HepG2 (cell line): ENCODE data around the gene TRIM72. TPM values are rescaled to one million over a fixed set of nuclear protein-coding genes. Genes with fewer than 3 reads are reported as not detected.
A peak's percentile ranks its signal among the peaks of the same experiment; 100 is the strongest.

ENCODE experiments used
- ADNP ChIP-seq: sonication (generic); formaldehyde crosslinking; IDR thresholded peaks from 2 replicates; pipeline ENCODE4 v1.4.0; 2020; ENCODE audit warnings: missing genetic modification reagents
- IKZF1 ChIP-seq: fragments of 450-650 bp; IDR thresholded peaks from 2 replicates; pipeline ENCODE4 v1.7.1; 2016
- SIN3B ChIP-seq: fragments of 150-350 bp; IDR thresholded peaks from 2 replicates; pipeline ENCODE4 v1.6.1; 2014; ENCODE audit warnings: low read length
- ZFP62 ChIP-seq: sonication (generic); formaldehyde crosslinking; IDR thresholded peaks from 2 replicates; pipeline ENCODE4 v1.4.0; 2020; ENCODE audit warnings: missing genetic modification reagents
- ZNF264 ChIP-seq: sonication (generic); formaldehyde crosslinking; IDR thresholded peaks from 2 replicates; pipeline ENCODE4 v1.4.0; 2020; ENCODE audit warnings: missing genetic modification reagents
- ZNF274 ChIP-seq: sonication (generic); formaldehyde crosslinking; IDR thresholded peaks from 2 replicates; pipeline ENCODE4 v1.5.1; 2020; ENCODE audit warnings: mild to moderate bottlenecking, missing genetic modification reagents
- ZNF317 ChIP-seq: sonication (generic); formaldehyde crosslinking; IDR thresholded peaks from 2 replicates; pipeline ENCODE4 v1.5.0; 2020; ENCODE audit warnings: mild to moderate bottlenecking, missing genetic modification reagents
- ZNF335 ChIP-seq: sonication (generic); formaldehyde crosslinking; IDR thresholded peaks from 2 replicates; pipeline ENCODE4 v1.4.0; 2020; ENCODE audit warnings: missing genetic modification reagents
- ZNF777 ChIP-seq: sonication (generic); formaldehyde crosslinking; IDR thresholded peaks from 2 replicates; pipeline ENCODE4 v1.4.0; 2020; ENCODE audit warnings: missing genetic modification reagents
- ZSCAN20 ChIP-seq: sonication (generic); formaldehyde crosslinking; IDR thresholded peaks from 2 replicates; pipeline ENCODE4 v1.4.0; 2020; ENCODE audit warnings: missing genetic modification reagents, mild to moderate bottlenecking, borderline replicate concordance
- polyA plus RNA-seq, 8 experiments: library from polyadenylated mRNA; depleted of rRNA in 3 of 8; stranded (reverse) in 7 of 8; unstranded in 1 of 8; fragments of >200 nt; fragmentation: Illumina TruSeq in 4 of 8; extraction: Trizol in 4 of 8; gene quantifications; 2 replicates each; pipeline versions ENCODE4 v1.2.1 to v1.2.3, GENCODE V29; 2011 to 2016; ENCODE audit warnings: low read depth in 4 of 8, missing spikeins in 1 of 8, mixed read lengths in 1 of 8; ENCODE audit not compliant: insufficient read depth in 1 of 8
- total RNA-seq, 5 experiments: library from RNA; depleted of rRNA; stranded (reverse); fragments of >200 nt; fragmentation: Illumina TruSeq; extraction: Trizol; gene quantifications; 2 replicates each; pipeline ENCODE4 v1.2.3, GENCODE V29; 2016; ENCODE audit warnings: low read depth in 1 of 5
- TF ChIP-seq, protein P1 (sequence below): sonication (generic); formaldehyde crosslinking; IDR thresholded peaks from 2 replicates; pipeline ENCODE4 v1.5.0; 2020; ENCODE audit warnings: mild to moderate bottlenecking, missing genetic modification reagents, borderline replicate concordance
- TF ChIP-seq, protein P2 (sequence below): IDR thresholded peaks from 2 replicates; pipeline ENCODE4 v1.6.1; 2012; ENCODE audit warnings: low read length, improper control_type of control experiment
- TF ChIP-seq, protein P3 (sequence below): sonication (generic); formaldehyde crosslinking; IDR thresholded peaks from 2 replicates; pipeline ENCODE4 v1.8.1; 2023; ENCODE audit warnings: mild to moderate bottlenecking, missing genetic modification reagents
- TF ChIP-seq, protein P4 (sequence below): sonication (generic); formaldehyde crosslinking; IDR thresholded peaks from 2 replicates; pipeline ENCODE4 v1.4.0; 2020; ENCODE audit warnings: missing genetic modification reagents

The TRIM72 gene
- total and polyA plus RNA-seq, 2 of the 13 experiments (the other 11 are each of a cell fraction or from before 2014, with no cell fraction given) = not detected

DNA sequence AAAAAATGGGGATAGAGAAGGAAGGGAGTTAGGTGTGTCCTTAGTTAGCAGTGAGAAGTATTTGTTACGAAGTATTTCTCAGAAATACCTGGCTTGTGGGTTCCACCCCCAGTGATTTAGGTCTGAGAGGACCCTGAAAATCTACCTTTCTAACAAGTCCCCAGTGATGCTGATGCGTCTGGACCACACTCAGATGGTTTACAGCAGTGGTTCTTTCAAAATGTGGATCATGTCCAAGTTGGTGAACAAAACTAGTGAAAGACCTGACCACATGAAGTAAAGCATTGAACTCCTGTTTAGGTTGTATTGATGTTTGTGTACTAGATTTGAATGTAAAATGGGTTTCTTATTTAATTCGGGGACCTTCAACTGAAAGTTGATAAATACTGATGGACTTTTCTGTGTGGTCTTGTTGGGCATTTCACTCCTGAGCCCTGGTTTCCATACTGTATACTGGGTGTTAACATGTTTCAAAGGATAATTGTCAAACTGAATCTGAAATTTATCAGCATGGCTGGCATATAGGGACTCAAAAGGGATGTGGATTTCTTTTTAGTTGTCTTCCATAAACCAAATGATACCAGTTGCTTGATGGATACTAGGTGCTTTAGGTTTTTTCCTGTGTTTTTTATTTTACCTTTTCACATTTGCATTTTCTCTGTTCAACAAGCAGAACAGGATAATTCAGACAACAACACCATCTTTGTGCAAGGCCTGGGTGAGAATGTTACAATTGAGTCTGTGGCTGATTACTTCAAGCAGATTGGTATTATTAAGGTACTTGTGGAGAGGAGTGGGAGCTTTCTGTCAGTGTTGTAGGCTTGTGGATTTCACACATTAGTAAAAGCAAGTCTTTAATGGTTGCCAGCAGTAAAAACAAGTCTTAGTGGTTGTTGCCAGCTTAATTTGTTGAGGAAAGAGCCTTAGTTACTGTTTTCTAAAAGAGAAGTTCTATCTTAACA is 25.2 kb upstream of the TRIM72 start (continued):
- TF ChIP-seq, protein P1, sequence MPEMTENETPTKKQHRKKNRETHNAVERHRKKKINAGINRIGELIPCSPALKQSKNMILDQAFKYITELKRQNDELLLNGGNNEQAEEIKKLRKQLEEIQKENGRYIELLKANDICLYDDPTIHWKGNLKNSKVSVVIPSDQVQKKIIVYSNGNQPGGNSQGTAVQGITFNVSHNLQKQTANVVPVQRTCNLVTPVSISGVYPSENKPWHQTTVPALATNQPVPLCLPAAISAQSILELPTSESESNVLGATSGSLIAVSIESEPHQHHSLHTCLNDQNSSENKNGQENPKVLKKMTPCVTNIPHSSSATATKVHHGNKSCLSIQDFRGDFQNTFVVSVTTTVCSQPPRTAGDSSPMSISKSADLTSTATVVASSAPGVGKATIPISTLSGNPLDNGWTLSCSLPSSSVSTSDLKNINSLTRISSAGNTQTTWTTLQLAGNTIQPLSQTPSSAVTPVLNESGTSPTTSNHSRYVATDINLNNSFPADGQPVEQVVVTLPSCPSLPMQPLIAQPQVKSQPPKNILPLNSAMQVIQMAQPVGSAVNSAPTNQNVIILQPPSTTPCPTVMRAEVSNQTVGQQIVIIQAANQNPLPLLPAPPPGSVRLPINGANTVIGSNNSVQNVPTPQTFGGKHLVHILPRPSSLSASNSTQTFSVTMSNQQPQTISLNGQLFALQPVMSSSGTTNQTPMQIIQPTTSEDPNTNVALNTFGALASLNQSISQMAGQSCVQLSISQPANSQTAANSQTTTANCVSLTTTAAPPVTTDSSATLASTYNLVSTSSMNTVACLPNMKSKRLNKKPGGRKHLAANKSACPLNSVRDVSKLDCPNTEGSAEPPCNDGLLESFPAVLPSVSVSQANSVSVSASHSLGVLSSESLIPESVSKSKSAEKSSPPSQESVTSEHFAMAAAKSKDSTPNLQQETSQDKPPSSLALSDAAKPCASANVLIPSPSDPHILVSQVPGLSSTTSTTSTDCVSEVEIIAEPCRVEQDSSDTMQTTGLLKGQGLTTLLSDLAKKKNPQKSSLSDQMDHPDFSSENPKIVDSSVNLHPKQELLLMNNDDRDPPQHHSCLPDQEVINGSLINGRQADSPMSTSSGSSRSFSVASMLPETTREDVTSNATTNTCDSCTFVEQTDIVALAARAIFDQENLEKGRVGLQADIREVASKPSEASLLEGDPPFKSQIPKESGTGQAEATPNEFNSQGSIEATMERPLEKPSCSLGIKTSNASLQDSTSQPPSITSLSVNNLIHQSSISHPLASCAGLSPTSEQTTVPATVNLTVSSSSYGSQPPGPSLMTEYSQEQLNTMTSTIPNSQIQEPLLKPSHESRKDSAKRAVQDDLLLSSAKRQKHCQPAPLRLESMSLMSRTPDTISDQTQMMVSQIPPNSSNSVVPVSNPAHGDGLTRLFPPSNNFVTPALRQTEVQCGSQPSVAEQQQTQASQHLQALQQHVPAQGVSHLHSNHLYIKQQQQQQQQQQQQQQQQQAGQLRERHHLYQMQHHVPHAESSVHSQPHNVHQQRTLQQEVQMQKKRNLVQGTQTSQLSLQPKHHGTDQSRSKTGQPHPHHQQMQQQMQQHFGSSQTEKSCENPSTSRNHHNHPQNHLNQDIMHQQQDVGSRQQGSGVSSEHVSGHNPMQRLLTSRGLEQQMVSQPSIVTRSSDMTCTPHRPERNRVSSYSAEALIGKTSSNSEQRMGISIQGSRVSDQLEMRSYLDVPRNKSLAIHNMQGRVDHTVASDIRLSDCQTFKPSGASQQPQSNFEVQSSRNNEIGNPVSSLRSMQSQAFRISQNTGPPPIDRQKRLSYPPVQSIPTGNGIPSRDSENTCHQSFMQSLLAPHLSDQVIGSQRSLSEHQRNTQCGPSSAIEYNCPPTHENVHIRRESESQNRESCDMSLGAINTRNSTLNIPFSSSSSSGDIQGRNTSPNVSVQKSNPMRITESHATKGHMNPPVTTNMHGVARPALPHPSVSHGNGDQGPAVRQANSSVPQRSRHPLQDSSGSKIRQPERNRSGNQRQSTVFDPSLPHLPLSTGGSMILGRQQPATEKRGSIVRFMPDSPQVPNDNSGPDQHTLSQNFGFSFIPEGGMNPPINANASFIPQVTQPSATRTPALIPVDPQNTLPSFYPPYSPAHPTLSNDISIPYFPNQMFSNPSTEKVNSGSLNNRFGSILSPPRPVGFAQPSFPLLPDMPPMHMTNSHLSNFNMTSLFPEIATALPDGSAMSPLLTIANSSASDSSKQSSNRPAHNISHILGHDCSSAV (CRISPR knock-in tag) = no peak
- TF ChIP-seq ADNP (no peak), SIN3B (no peak), ZSCAN20 (CRISPR knock-in tag) (no peak), ZNF777 (CRISPR knock-in tag) (no peak), ZNF264 (CRISPR knock-in tag) (no peak), ZNF274 (CRISPR knock-in tag) (no peak), ZNF317 (CRISPR knock-in tag) (0 out of 2 replicates have a peak, but pooled peaks have one; percentile 16), ZNF335 (CRISPR knock-in tag) (no peak), ZFP62 (CRISPR knock-in tag) (no peak), IKZF1 (no peak)
- TF ChIP-seq, protein P2, sequence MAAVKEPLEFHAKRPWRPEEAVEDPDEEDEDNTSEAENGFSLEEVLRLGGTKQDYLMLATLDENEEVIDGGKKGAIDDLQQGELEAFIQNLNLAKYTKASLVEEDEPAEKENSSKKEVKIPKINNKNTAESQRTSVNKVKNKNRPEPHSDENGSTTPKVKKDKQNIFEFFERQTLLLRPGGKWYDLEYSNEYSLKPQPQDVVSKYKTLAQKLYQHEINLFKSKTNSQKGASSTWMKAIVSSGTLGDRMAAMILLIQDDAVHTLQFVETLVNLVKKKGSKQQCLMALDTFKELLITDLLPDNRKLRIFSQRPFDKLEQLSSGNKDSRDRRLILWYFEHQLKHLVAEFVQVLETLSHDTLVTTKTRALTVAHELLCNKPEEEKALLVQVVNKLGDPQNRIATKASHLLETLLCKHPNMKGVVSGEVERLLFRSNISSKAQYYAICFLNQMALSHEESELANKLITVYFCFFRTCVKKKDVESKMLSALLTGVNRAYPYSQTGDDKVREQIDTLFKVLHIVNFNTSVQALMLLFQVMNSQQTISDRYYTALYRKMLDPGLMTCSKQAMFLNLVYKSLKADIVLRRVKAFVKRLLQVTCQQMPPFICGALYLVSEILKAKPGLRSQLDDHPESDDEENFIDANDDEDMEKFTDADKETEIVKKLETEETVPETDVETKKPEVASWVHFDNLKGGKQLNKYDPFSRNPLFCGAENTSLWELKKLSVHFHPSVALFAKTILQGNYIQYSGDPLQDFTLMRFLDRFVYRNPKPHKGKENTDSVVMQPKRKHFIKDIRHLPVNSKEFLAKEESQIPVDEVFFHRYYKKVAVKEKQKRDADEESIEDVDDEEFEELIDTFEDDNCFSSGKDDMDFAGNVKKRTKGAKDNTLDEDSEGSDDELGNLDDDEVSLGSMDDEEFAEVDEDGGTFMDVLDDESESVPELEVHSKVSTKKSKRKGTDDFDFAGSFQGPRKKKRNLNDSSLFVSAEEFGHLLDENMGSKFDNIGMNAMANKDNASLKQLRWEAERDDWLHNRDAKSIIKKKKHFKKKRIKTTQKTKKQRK = no peak
- TF ChIP-seq, protein P3, sequence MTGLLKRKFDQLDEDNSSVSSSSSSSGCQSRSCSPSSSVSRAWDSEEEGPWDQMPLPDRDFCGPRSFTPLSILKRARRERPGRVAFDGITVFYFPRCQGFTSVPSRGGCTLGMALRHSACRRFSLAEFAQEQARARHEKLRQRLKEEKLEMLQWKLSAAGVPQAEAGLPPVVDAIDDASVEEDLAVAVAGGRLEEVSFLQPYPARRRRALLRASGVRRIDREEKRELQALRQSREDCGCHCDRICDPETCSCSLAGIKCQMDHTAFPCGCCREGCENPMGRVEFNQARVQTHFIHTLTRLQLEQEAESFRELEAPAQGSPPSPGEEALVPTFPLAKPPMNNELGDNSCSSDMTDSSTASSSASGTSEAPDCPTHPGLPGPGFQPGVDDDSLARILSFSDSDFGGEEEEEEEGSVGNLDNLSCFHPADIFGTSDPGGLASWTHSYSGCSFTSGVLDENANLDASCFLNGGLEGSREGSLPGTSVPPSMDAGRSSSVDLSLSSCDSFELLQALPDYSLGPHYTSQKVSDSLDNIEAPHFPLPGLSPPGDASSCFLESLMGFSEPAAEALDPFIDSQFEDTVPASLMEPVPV (CRISPR knock-in tag) = no peak
- TF ChIP-seq, protein P4, sequence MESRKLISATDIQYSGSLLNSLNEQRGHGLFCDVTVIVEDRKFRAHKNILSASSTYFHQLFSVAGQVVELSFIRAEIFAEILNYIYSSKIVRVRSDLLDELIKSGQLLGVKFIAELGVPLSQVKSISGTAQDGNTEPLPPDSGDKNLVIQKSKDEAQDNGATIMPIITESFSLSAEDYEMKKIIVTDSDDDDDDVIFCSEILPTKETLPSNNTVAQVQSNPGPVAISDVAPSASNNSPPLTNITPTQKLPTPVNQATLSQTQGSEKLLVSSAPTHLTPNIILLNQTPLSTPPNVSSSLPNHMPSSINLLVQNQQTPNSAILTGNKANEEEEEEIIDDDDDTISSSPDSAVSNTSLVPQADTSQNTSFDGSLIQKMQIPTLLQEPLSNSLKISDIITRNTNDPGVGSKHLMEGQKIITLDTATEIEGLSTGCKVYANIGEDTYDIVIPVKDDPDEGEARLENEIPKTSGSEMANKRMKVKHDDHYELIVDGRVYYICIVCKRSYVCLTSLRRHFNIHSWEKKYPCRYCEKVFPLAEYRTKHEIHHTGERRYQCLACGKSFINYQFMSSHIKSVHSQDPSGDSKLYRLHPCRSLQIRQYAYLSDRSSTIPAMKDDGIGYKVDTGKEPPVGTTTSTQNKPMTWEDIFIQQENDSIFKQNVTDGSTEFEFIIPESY (CRISPR knock-in tag) = no peak
